ENCODE results near the gene KCNIP1. TPM values are rescaled to one million over a fixed set of nuclear protein-coding genes. Genes with fewer than 3 reads are reported as not detected.

Gene KCNIP1
- total and polyA plus RNA-seq, 2 experiments from 2014 or later = 0.43 to 0.80 TPM

DNA sequence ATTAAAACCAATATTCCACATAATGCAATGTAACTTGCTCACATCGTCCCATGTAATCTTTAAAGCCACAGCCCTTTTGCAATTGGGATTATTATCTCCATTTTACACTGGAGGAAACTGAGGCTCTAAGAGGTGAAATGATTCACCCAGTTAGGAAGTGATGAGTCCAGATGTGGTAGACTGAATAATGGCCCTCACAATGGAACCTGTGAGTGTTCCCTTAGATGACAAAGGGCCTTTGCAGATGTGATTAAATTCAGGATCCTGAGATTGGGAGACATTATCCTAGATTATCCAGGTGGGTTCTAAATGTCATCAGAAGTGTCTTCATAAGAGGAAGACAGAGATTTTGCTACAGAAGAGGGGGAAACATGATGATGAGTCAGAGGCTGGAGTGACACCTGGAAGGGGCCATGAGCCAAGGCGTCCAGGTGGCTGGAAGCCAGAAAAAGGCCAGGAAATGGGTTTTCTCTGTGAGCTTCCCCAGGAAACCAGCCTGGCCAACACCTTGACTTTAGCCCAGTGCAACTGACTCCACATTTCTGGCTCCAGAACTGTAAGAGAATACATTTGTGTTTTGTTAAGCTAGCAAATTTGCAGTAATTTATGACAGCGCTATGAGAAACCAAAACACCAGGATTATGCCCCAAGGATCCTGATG, 139.1 kb downstream of the KCNIP1 start:
- no peaks in the 10 kb centered on the region for H3K79me2 ChIP-seq
- H4K20me1 ChIP-seq (ENCODE audit: insufficient read depth, poor library complexity, severe bottlenecking) = no peaks in the 10 kb centered on the region
- no peak overlapping the region for H2AFZ ChIP-seq
- TF ChIP-seq, protein P1, sequence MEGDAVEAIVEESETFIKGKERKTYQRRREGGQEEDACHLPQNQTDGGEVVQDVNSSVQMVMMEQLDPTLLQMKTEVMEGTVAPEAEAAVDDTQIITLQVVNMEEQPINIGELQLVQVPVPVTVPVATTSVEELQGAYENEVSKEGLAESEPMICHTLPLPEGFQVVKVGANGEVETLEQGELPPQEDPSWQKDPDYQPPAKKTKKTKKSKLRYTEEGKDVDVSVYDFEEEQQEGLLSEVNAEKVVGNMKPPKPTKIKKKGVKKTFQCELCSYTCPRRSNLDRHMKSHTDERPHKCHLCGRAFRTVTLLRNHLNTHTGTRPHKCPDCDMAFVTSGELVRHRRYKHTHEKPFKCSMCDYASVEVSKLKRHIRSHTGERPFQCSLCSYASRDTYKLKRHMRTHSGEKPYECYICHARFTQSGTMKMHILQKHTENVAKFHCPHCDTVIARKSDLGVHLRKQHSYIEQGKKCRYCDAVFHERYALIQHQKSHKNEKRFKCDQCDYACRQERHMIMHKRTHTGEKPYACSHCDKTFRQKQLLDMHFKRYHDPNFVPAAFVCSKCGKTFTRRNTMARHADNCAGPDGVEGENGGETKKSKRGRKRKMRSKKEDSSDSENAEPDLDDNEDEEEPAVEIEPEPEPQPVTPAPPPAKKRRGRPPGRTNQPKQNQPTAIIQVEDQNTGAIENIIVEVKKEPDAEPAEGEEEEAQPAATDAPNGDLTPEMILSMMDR (IDR thresholded peaks at IDR 0.05; ENCODE audit: poor library complexity) = no peak
- TF ChIP-seq EZH2phosphoT487 (IDR thresholded peaks at IDR 0.05; ENCODE audit: low read depth, severe bottlenecking, unreplicated experiment) = no peak
- no peak for TF ChIP-seq EZH2 (IDR thresholded peaks at IDR 0.05; ENCODE audit: borderline replicate concordance)
- 71% methylated on average over 3 of the region's 3 CpGs for WGBS (ENCODE audit: low lambda C conversion rate, missing lambda C conversion rate)
- no peak overlapping the region for H3K27ac ChIP-seq
- H3K27me3 ChIP-seq = no peaks in the 10 kb centered on the region
- no peak for DNase-seq (ENCODE audit: low spot score)
- H3K4me3 ChIP-seq = no peak overlapping the region
- H3K9me3 ChIP-seq (ENCODE audit: low read depth) = no peaks in the 10 kb centered on the region
- H3K4me1 ChIP-seq (ENCODE audit: insufficient read depth) = no peaks in the 10 kb centered on the region
- H3K36me3 ChIP-seq (replicated peaks; ENCODE audit: insufficient read depth, low read depth) = no peaks in the 10 kb centered on the region
- no peak overlapping the region for H3K4me2 ChIP-seq
- H3K9me2 ChIP-seq (replicated peaks; ENCODE audit: insufficient read depth) = no peaks in the 10 kb centered on the region

- no peaks in the 10 kb centered on the region for H3K79me2 ChIP-seq
- TF ChIP-seq EZH2 (IDR thresholded peaks at IDR 0.05; ENCODE audit: borderline replicate concordance) (no peak), EZH2phosphoT487 (IDR thresholded peaks at IDR 0.05; ENCODE audit: low read depth, severe bottlenecking, unreplicated experiment) (no peak)
- TF ChIP-seq, protein P1 (IDR thresholded peaks at IDR 0.05; ENCODE audit: poor library complexity) = no peak
- no peak overlapping the region for H2AFZ ChIP-seq
- H3K4me3 ChIP-seq = no peak overlapping the region
- H3K27me3 ChIP-seq = no peaks in the 10 kb centered on the region
- no peaks in the 10 kb centered on the region for H3K9me3 ChIP-seq (ENCODE audit: low read depth)
- no peaks in the 10 kb centered on the region for H3K4me1 ChIP-seq (ENCODE audit: insufficient read depth)
- H3K27ac ChIP-seq = no peak overlapping the region
- no peaks in the 10 kb centered on the region for H3K9me2 ChIP-seq (replicated peaks; ENCODE audit: insufficient read depth)
- H3K4me2 ChIP-seq = no peak overlapping the region
- H3K36me3 ChIP-seq (replicated peaks; ENCODE audit: insufficient read depth, low read depth) = no peaks in the 10 kb centered on the region
- H4K20me1 ChIP-seq (ENCODE audit: insufficient read depth, poor library complexity, severe bottlenecking) = no peaks in the 10 kb centered on the region
- WGBS (ENCODE audit: low lambda C conversion rate, missing lambda C conversion rate) = 78% methylated on average over 6 of the region's 6 CpGs
- DNase-seq (ENCODE audit: low spot score) = no peak
Measured at GRCh38 chr5:170643591-170643990, 139.8 kb downstream of the KCNIP1 start.

GRCh38 chr5:170644501-170644900, 140.7 kb downstream of the KCNIP1 start:
- Histone ChIP-seq H3K27me3 (no peaks in the 10 kb centered on the region), H3K4me1 (ENCODE audit: insufficient read depth) (no peaks in the 10 kb centered on the region), H3K79me2 (no peaks in the 10 kb centered on the region), H4K20me1 (ENCODE audit: insufficient read depth, poor library complexity, severe bottlenecking) (no peaks in the 10 kb centered on the region), H3K27ac (no peak overlapping the region), H2AFZ (no peak overlapping the region), H3K9me3 (ENCODE audit: low read depth) (no peaks in the 10 kb centered on the region), H3K4me2 (no peak overlapping the region), H3K4me3 (no peak overlapping the region), H3K9me2 (replicated peaks; ENCODE audit: insufficient read depth) (no peaks in the 10 kb centered on the region), H3K36me3 (replicated peaks; ENCODE audit: insufficient read depth, low read depth) (no peaks in the 10 kb centered on the region)
- DNase-seq (ENCODE audit: low spot score) = no peak
- TF ChIP-seq EZH2 (IDR thresholded peaks at IDR 0.05; ENCODE audit: borderline replicate concordance) (no peak), EZH2phosphoT487 (IDR thresholded peaks at IDR 0.05; ENCODE audit: low read depth, severe bottlenecking, unreplicated experiment) (no peak)
- TF ChIP-seq, protein P1 (IDR thresholded peaks at IDR 0.05; ENCODE audit: poor library complexity) = no peak

All from hepatocyte (in vitro differentiated cells).